ENCODE results near the gene WDR4. TPM values are rescaled to one million over a fixed set of nuclear protein-coding genes. Genes with fewer than 3 reads are reported as not detected.

WDR4 gene
- total and polyA plus RNA-seq, 2 of the 4 experiments (the other 2 are of a cell fraction), result 11.3 to 20.8 TPM

DNA sequence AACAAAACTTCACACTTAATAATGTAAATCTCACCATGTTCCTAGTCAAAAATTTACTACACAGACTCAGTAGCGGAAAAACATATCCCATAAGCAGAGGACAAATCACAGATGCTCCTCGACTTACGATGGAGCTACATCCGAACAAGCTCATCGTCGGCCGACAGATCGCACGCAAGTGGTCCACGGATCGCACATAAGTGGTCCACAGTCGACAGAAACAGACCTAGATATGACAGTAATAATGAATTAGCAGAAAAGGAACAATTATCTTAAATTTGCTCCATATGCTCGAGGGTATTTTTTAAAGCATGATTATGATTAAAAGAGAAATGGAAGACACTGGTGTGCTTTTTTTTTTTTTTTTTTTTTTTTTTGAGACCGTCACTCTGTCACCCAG is 36.3 kb downstream of the WDR4 start:
- WGBS, 2 experiments (ENCODE audit: extremely low coverage in 2 of 2, insufficient read length in 1 of 2), result no CpG with 5 or more reads among the region's 14 CpGs

More for the DNA sequence above, 36.3 kb downstream of the WDR4 start:
- no peak overlapping the region for H2BK5ac ChIP-seq (ENCODE audit: low read depth, low read length, poor library complexity, severe bottlenecking)
- no peak overlapping the region for H2AK5ac ChIP-seq (ENCODE audit: low read depth, low read length)
- H3K4me2 ChIP-seq (ENCODE audit: low read depth, low read length), result no peak overlapping the region
- H3K56ac ChIP-seq (ENCODE audit: extremely low read depth, insufficient read depth, low read length), result no peak overlapping the region
- no peak overlapping the region for H2BK15ac ChIP-seq (ENCODE audit: low read depth, low read length)
- intact Hi-C loops (cut with micrococcal nuclease) (loop anchor here (10.0 kb wide), 1 partner anchor 1368 kb away; no protein-coding TSS in a partner anchor), in situ Hi-C loops (cut with MboI; ENCODE audit: low sequenced_read_pairs) (loop anchor here (25.0 kb wide), 1 partner anchor 681 kb away; no protein-coding TSS in a partner anchor), dilution Hi-C loops (cut with HindIII; ENCODE audit: low sequenced_read_pairs, unreplicated experiment) (no loop called here)
- TF ChIP-seq MXI1 (IDR thresholded peaks at IDR 0.05; ENCODE audit: borderline replicate concordance, low read depth, low read length) (no peak), POLR2A (IDR thresholded peaks at IDR 0.05; ENCODE audit: low read depth, low read length) (no peak), SMC3 (IDR thresholded peaks at IDR 0.05; ENCODE audit: low read depth, low read length) (no peak), FOS (IDR thresholded peaks at IDR 0.05; ENCODE audit: low read depth, low read length) (no peak), CHD1 (IDR thresholded peaks at IDR 0.05; ENCODE audit: low read depth, low read length) (no peak), RFX5 (IDR thresholded peaks at IDR 0.05; ENCODE audit: low read depth, low read length) (no peak), MAZ (IDR thresholded peaks at IDR 0.05; ENCODE audit: borderline replicate concordance, low read depth, low read length) (no peak), RAD21 (IDR thresholded peaks at IDR 0.05; ENCODE audit: low read length) (no peak), BHLHE40 (IDR thresholded peaks at IDR 0.05; ENCODE audit: low read depth, low read length) (no peak), RCOR1 (IDR thresholded peaks at IDR 0.05; ENCODE audit: insufficient replicate concordance, low read length) (no peak), MAFK (IDR thresholded peaks at IDR 0.05; ENCODE audit: low read depth, low read length) (no peak), NFE2L2 (IDR thresholded peaks at IDR 0.05; ENCODE audit: low read depth, low read length) (no peak), CEBPB (IDR thresholded peaks at IDR 0.05; ENCODE audit: low read depth, low read length) (no peak)
- TF ChIP-seq, protein P1, sequence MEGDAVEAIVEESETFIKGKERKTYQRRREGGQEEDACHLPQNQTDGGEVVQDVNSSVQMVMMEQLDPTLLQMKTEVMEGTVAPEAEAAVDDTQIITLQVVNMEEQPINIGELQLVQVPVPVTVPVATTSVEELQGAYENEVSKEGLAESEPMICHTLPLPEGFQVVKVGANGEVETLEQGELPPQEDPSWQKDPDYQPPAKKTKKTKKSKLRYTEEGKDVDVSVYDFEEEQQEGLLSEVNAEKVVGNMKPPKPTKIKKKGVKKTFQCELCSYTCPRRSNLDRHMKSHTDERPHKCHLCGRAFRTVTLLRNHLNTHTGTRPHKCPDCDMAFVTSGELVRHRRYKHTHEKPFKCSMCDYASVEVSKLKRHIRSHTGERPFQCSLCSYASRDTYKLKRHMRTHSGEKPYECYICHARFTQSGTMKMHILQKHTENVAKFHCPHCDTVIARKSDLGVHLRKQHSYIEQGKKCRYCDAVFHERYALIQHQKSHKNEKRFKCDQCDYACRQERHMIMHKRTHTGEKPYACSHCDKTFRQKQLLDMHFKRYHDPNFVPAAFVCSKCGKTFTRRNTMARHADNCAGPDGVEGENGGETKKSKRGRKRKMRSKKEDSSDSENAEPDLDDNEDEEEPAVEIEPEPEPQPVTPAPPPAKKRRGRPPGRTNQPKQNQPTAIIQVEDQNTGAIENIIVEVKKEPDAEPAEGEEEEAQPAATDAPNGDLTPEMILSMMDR (conservative IDR thresholded peaks at IDR 0.05; ENCODE audit: low read depth, low read length), result no peak
- TF ChIP-seq, protein P2, sequence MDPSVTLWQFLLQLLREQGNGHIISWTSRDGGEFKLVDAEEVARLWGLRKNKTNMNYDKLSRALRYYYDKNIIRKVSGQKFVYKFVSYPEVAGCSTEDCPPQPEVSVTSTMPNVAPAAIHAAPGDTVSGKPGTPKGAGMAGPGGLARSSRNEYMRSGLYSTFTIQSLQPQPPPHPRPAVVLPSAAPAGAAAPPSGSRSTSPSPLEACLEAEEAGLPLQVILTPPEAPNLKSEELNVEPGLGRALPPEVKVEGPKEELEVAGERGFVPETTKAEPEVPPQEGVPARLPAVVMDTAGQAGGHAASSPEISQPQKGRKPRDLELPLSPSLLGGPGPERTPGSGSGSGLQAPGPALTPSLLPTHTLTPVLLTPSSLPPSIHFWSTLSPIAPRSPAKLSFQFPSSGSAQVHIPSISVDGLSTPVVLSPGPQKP (IDR thresholded peaks at IDR 0.05; ENCODE audit: borderline replicate concordance, low read depth, low read length), result no peak
- TF ChIP-seq, protein P3, sequence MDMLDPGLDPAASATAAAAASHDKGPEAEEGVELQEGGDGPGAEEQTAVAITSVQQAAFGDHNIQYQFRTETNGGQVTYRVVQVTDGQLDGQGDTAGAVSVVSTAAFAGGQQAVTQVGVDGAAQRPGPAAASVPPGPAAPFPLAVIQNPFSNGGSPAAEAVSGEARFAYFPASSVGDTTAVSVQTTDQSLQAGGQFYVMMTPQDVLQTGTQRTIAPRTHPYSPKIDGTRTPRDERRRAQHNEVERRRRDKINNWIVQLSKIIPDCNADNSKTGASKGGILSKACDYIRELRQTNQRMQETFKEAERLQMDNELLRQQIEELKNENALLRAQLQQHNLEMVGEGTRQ (IDR thresholded peaks at IDR 0.05; ENCODE audit: low read depth, low read length), result no peak
- no peak overlapping the region for H2BK120ac ChIP-seq (ENCODE audit: low read depth, low read length)
- peaks cover 33% of the 10 kb centered on the region for H4K20me1 ChIP-seq (ENCODE audit: insufficient read depth, low read length)
- peaks cover 0 to 27% of the 10 kb centered on the region in 2 experiments; a peak in 3 of 4 replicates for H3K79me1 ChIP-seq (ENCODE audit: low read depth in 1 of 2, low read length in 2 of 2)
- no peak overlapping the region for H3K4ac ChIP-seq (ENCODE audit: low read depth, low read length)
- ATAC-seq (ENCODE audit: low read depth), result no peak
- H2BK20ac ChIP-seq (ENCODE audit: low read depth, low read length), result no peak overlapping the region
- peaks cover 47% of the 10 kb centered on the region for H3K36me3 ChIP-seq (ENCODE audit: control insufficient read depth, insufficient read depth, low read length)
- DNase-seq, result no peak
- H3K9me1 ChIP-seq (ENCODE audit: insufficient read depth, low read length), result peaks cover 12% of the 10 kb centered on the region; the same call in 1 of the 2 replicates
- no peak overlapping the region for H3K23ac ChIP-seq (ENCODE audit: low read depth, low read length)
- CTCF ChIA-PET, result no interaction called here
- no peak overlapping the region for H3K9ac ChIP-seq (ENCODE audit: low read depth, low read length)
- no peaks in the 10 kb centered on the region for H3K27me3 ChIP-seq (ENCODE audit: control insufficient read depth, insufficient read depth, low read length)
- POLR2A ChIA-PET (ENCODE audit: unreplicated experiment), result no interaction called here
- H4K91ac ChIP-seq (ENCODE audit: insufficient read depth, low read depth, low read length), result no peak overlapping the region
- H3K4me1 ChIP-seq (ENCODE audit: control insufficient read depth, insufficient read depth, low read length), result no peaks in the 10 kb centered on the region
- no peak overlapping the region for H2AFZ ChIP-seq (replicated peaks; ENCODE audit: low read length, poor library complexity)
- no peak overlapping the region for H2AK9ac ChIP-seq (replicated peaks; ENCODE audit: low read depth, low read length, poor library complexity)
- H3K14ac ChIP-seq (replicated peaks; ENCODE audit: low read depth, low read length), result no peak overlapping the region
- H3K18ac ChIP-seq (ENCODE audit: low read depth, low read length), result no peak overlapping the region
- no TSS peak for BruUV-seq (replicated peaks)
- H3K4me3 ChIP-seq (ENCODE audit: insufficient read depth, low read depth, low read length), result no peak overlapping the region
- H4K8ac ChIP-seq (ENCODE audit: low read depth in 2 of 2, low read length in 2 of 2), result no peak overlapping the region
- no peaks in the 10 kb centered on the region for H3K9me3 ChIP-seq (ENCODE audit: control insufficient read depth, insufficient read depth, low read length)
- no peak overlapping the region for H3K27ac ChIP-seq (ENCODE audit: insufficient read depth, low read length)
- H4K5ac ChIP-seq (ENCODE audit: low read depth, low read length), result no peak overlapping the region
